NCI-H748 (cell line): ENCODE data around the gene CDH22.

ENCODE experiments used
- DNase-seq: peaks from one replicate; lab custom pipeline; 2025; ENCODE audit not compliant: unreplicated experiment; lab: John Stamatoyannopoulos, UW

Gene CDH22

DNA sequence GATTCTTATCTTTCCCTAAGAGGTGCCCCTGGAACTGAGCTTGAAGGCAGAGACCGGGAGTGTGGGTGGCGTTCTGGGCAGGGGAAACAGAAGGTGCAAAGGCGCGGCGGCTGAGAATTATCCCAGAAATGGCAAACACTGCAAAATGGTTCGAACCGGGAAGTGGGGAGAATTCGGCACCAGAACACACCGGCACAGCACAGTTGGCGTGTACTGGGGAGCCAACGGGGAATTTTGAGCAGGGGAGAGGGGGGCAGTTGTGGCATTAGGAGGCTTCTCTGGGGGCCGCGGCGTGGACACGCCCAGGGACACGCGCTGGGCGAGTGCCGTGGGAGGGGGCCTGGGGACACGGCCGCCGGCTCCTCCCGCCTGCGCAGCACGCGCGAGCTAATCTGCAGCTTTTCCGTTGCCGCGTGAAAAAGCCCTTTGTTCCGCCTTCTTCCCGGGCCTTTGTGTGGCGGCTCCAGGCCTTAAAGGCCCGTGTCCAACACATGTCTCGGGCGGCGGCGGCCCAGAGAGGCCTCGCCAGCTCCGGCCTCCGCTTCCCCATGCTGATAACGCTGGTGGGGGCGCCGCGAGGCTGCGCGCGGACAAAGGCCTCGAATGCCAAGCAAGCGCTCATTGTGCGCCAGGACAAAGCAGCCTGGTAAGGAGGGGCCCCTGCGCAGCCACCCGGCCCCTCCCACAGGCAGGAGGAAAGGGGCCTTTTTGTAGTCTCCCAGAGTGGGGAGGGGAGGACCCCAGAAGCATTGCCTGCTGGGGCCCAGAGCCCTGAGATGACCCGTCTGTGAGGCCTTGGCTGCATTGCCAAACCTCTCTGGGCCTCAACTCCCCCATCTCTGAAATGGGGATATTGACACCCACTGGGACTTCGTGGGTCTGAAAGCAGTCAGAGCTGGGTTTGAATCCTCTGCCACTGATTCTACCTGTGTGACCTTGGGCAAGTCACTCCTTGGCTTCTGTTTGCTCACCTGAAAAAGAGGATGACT, 107.4 kb downstream of the CDH22 start:
- no peak for DNase-seq

- DNase-seq = no peak
Measured at GRCh38 chr20:46199198-46199597, 109.1 kb downstream of the CDH22 start.

DNA sequence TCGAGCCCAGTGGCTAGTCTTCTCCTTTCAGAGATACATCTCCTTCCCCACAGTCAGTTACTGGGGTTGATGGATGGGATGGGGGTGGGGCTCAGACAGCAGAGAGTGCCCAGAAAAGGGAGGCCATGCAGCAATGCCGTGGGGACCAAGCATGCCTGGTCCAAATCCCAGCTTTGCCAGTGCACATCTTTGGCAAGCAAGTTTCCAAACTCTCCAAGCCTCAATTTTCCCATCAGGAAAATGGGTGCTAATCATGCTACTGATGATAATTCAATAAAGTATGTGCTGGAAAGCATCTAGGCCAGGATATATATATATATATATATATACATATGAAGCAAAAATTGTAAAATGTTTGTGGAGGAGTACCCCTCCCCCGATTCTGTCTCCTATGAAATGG, 111.3 kb downstream of the CDH22 start:
- DNase-seq = no peak

- DNase-seq = no peak
Measured at GRCh38 chr20:46195264-46196036, 112.8 kb downstream of the CDH22 start.

DNA sequence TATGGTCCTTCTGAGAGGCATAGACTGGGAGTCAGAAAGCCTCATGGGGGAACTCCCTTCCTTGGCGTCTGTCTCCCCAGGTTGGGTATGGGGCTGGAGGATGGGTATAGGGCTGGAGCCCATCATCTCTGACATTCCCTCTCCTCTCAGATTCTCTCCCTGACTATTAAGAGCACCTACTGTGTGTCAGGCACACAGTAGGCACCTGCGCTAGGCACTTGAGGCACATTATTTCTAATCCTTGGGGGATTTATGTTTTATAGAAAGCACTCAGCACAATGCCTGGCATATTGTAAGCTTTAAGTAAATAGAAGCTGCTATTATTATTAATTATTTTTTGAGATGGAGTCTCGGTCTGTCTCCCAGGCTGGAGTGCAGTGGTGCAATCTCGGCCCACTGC, 113.9 kb downstream of the CDH22 start:
- no peak for DNase-seq

- peak; percentile 4 for DNase-seq
Measured at GRCh38 chr20:46192376-46192944, 115.8 kb downstream of the CDH22 start.

DNA sequence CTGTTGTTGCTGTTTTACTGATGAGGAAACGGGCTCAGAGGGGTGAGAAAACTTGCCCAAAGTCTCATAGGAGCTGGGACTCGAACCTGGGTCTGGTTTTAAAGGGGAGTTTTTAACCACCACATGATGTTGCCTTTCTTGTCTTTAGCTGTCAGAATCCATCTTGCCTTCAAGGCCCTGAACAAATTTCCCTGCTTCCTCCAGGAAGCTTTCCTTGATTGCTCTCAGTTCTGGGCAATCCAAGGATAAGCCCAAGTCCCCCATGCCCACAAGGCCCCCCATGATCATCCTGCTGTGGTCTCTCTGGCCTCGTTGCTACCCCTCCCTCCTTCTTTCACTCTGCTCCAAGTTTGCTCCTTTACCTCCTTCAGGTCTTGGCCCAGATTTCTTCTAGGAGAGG, 116.7 kb downstream of the CDH22 start:
- DNase-seq = no peak

GRCh38 chr20:46191168-46191540, 117.1 kb downstream of the CDH22 start:
- no peak for DNase-seq

- no peak for DNase-seq
Measured at GRCh38 chr20:46190478-46191167, 117.7 kb downstream of the CDH22 start.

DNA sequence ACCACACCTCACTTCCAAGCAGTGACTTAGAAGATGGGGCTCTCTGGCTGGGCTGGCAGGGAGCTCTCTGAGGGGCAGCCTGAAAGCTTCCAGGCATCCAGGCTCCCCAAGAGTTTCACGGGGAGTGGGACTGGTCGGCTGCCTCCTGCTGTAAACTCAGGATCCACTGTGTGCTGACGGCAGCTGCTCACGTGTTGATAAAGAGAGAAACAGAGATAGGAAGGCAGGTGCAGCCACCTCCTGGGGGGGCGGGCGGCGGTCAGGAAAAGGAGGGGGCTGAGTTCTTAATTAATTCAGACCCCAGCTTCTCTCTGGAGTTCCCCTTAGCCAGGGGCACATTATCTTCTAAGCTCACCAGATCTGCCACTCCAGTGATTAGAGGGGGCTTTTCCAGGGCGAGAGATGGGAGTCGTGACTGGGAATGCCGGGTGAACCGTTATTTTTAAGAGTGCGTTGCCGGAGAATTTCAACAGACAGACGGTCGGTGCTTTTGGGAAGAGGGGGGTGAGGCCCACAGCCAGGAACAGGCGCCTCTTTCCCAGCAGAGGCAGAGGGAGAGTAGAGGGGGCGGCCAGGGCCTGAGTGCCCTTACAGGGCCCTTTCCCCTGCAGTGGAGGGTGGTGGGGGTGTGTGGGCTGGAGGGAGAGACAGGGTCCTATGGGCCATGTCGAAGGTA, 119.3 kb downstream of the CDH22 start:
- peak; percentile 38 for DNase-seq

DNA sequence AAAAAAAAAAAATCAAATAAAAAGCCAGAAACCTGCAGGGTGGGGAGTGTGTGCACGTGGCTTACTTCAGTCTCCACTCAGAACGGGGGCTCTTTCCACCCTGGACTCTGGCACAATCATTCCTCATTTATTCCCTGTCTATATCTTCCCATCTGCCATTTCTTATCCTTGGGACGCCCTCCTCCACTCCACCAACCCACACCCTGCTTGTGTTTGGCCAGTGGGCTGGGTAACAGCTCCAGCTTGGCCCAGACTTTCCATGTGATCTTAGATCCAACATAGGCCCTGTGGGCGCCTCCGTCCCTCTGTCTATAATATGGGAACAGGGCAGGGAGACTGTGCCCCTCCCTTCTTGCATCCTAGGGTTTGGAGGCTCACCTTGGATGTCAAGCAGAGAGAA, 122.1 kb downstream of the CDH22 start:
- no peak for DNase-seq

GRCh38 chr20:46185353-46185752, 122.9 kb downstream of the CDH22 start:
- no peak for DNase-seq

GRCh38 chr20:46183768-46184167, 124.5 kb downstream of the CDH22 start:
- no peak for DNase-seq

DNA sequence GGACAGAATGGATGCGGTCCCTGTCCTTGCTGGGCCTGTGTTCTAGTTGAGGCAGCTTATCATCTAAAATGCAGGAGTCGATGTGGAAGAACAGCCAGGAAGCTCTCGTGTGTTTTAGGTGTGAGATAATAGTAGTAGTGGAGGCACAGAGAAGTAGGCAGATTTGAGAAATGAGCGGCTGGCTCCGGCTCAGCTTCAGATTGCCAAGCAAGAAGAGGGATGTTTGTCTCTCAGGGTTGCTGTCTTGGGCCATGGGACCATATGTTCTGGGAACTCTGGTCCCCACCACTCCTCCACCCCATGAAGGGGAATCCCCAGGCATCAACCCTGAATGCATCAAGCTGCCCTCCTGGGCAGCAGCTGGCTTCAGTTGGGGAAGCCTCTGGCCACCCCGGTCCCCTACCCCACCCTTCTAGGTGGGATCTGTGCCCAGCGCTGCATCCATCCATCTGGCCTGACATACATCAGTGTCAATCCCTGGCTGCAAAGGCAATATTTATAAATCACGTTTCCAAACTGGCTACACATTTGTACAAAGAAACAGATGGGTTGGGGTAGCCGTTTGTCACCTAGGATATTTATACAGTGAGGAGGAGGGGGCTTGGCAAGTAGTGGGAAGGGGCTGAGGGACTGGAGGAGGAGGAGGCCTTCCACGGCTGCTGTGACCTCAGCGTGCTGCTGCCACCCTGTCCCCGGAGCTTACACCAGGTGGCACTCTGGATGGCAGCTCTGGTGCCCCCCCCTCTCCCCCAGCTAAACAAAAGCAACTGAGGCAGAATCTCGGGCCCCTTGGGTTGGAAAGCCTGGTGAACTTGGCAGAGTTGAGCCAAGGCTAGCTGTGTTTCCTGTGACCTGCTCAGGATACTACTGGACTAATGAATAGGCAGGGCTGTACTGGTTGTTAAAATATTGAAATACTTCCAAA, 125.8 kb downstream of the CDH22 start:
- DNase-seq = no peak

DNA sequence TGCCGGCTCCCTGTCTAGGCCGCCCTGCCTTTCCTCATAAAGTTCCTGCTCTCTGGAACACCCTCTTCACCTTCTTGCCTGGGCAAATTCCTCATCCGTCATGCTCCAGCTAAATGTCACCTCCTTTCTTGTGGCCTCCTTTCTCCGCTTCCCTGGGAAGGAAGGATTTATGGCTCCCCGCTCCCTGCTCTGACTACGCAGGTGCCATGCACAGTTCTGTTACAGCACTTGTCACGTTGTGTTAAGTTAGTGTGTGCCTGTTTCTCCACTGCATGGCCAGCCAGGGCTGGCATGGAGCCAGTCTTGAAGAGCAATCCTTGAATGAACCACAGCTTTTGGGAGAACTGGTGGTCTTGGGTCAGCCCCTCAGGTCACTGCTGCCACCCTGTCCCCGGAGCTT, 128.4 kb downstream of the CDH22 start:
- no peak for DNase-seq

DNA sequence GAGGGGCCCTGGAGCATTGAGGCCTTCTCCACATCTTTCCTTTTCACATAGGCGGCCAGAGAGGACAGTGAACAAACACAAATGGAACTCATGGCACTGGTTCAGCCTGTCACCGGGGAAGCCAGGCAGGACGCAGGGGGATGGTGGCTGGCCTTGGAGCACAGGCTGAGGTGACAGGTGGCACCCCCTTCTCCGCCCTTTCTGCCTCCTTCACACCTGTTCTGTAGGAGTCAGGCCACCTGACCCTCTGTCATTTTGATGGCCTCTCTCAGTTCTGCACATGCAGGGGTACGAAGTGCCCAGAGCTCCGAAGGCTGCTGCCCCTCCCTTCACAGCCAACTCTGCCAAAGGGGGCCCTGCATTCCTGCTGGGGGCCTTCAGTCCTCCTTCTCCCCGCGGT, 129.4 kb downstream of the CDH22 start:
- DNase-seq = no peak

- no peak for DNase-seq
Measured at GRCh38 chr20:46177768-46178167, 130.5 kb downstream of the CDH22 start.

DNA sequence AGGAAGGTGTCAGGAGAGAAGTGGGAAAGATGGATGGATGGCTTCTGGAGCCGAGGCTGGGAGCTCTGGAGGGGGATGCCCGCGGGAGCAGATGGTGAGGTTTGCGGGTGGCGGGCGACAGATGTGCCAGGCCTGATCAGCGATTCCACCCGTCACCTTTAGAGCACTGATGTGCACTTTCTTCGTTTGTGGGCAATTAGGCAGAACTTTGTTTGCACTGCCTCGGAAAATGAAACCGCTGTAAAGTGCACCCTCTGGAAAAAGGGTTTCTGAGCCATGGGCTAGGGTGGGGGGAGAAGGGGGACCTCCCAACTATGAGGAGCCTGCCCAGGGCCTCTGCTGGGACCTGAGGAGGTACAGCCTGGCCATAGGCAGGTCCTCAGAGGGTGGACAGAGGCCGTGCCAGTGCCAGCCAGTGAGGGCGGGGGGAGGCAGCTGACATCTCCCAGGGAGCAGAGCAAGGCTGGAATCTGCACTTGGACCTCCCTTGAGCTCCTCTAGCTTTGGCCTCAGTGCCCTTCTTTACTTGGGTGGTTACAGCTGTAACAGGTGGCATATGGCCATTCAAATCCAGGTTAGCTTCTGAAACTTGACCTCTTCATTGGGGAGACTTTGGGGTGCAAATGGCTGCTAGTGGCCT, 131.4 kb downstream of the CDH22 start:
- peak; percentile 19 for DNase-seq

GRCh38 chr20:46175127-46175494, 133.2 kb downstream of the CDH22 start:
- no peak for DNase-seq
